ENCODE data around the gene SOX4. TPM values are rescaled to one million over a fixed set of nuclear protein-coding genes. Genes with fewer than 3 reads are reported as not detected.
A peak's percentile ranks its signal among the peaks of the same experiment; 100 is the strongest.
"Not testable (repeated sequence)": the region's sequence is repeated elsewhere in the genome, so short reads cannot be mapped to it uniquely, and the experiment has no call there.

The SOX4 gene
- 10 to 100 TPM in 1 of 6 experiments, 1 to 10 TPM in 4, under 1 TPM in 1; 0.81 to 22.5 (median 2.4) TPM for total RNA-seq
- long read RNA-seq, full-length matches to known transcripts, result 4 of 4 reads
- long read RNA-seq, partial matches to known transcripts, result 0 of 4 reads
- long read RNA-seq, other reads (novel, unspliced or antisense), result 0 of 4 reads

GRCh38 chr6:21593412-21593926 is at the start of gene SOX4:
SOX4 (plus strand) TSS chr6:21593751; CDS start chr6:21594535, 784 bp downstream.
- H3K27ac ChIP-seq, result peak within 1 kb of the TSS; percentile 59 to 90 (median 61)
- WGBS (ENCODE audit: insufficient coverage, low coverage, low lambda C conversion rate, missing lambda C conversion rate), result under 1% methylated on average over 18 of the region's 19 CpGs
- intact Hi-C loops (cut with DNase I), result no loop called here

GRCh38 chr6:21552286-21552685 is 41.3 kb upstream of the SOX4 start:
- H3K9me3 ChIP-seq; ATAC-seq; DNase-seq; H3K4me1 ChIP-seq; intact Hi-C loops (cut with DNase I); H3K36me3 ChIP-seq; H3K27ac ChIP-seq; H3K27me3 ChIP-seq; H3K4me3 ChIP-seq: not testable (repeated sequence)
- no CpG with 5 or more reads among the region's 27 CpGs for WGBS (ENCODE audit: insufficient coverage, low coverage, low lambda C conversion rate, missing lambda C conversion rate)

More at GRCh38 chr6:21593412-21593926, at the start of gene SOX4:
- peak within 1 kb of the TSS; percentile 55 to 66 (median 60) for H3K4me3 ChIP-seq
- H3K36me3 ChIP-seq, result no peaks in the 10 kb centered on the region
- DNase-seq (peak; percentile 90 to 94 (median 91)), ATAC-seq (peak; percentile 74 to 82 (median 80))
- H3K27me3 ChIP-seq, result no peaks in the 10 kb centered on the region
- H3K9me3 ChIP-seq, result no peaks in the 10 kb centered on the region
- no peak for TF ChIP-seq CTCF (IDR thresholded peaks at IDR 0.05)
- peak; percentile 77 for TF ChIP-seq POLR2A (IDR thresholded peaks at IDR 0.05)
- peaks cover 0 to 6% (median 0%) of the 10 kb centered on the region in 4 donors for H3K4me1 ChIP-seq

GRCh38 chr6:21554286-21554685 is 39.3 kb upstream of the SOX4 start:
- WGBS (ENCODE audit: insufficient coverage, low coverage, low lambda C conversion rate, missing lambda C conversion rate), result 83% methylated on average over 5 of the region's 5 CpGs
- no peak overlapping the region for H3K27ac ChIP-seq
- no peak for ATAC-seq
- H3K36me3 ChIP-seq, result no peaks in the 10 kb centered on the region
- H3K4me1 ChIP-seq, result peaks cover 0 to 5% (median 0%) of the 10 kb centered on the region in 4 donors
- no peak for TF ChIP-seq CTCF (IDR thresholded peaks at IDR 0.05)
- intact Hi-C loops (cut with DNase I), result no loop called here
- H3K9me3 ChIP-seq, result no peaks in the 10 kb centered on the region
- H3K4me3 ChIP-seq, result no peak overlapping the region
- DNase-seq, result no peak
- H3K27me3 ChIP-seq, result no peaks in the 10 kb centered on the region

GRCh38 chr6:21555197-21555596 is 38.4 kb upstream of the SOX4 start:
- H3K27ac ChIP-seq, result no peak overlapping the region
- ATAC-seq (no peak), DNase-seq (no peak)
- H3K9me3 ChIP-seq, result no peaks in the 10 kb centered on the region
- intact Hi-C loops (cut with DNase I), result no loop called here
- H3K36me3 ChIP-seq, result no peaks in the 10 kb centered on the region
- no peak overlapping the region for H3K4me3 ChIP-seq
- TF ChIP-seq CTCF (IDR thresholded peaks at IDR 0.05), result no peak
- no peak for TF ChIP-seq POLR2A (IDR thresholded peaks at IDR 0.05)
- 95% methylated on average over 5 of the region's 5 CpGs for WGBS (ENCODE audit: insufficient coverage, low coverage, low lambda C conversion rate, missing lambda C conversion rate)
- no peaks in the 10 kb centered on the region for H3K27me3 ChIP-seq
- peaks cover 0 to 5% (median 0%) of the 10 kb centered on the region in 4 donors for H3K4me1 ChIP-seq

- no peak for TF ChIP-seq CTCF (IDR thresholded peaks at IDR 0.05)
- TF ChIP-seq POLR2A (IDR thresholded peaks at IDR 0.05), result no peak
- WGBS (ENCODE audit: insufficient coverage, low coverage, low lambda C conversion rate, missing lambda C conversion rate), result 84% methylated on average over 5 of the region's 6 CpGs
These were observed 37.0 kb upstream of the SOX4 start for GRCh38 chr6:21556511-21556910.

More at GRCh38 chr6:21556511-21556910, 37.0 kb upstream of the SOX4 start:
- Histone ChIP-seq H3K36me3 (no peaks in the 10 kb centered on the region), H3K27ac (no peak overlapping the region), H3K4me3 (no peak overlapping the region), H3K9me3 (no peaks in the 10 kb centered on the region), H3K27me3 (no peaks in the 10 kb centered on the region), H3K4me1 (peaks cover 0 to 5% (median 0%) of the 10 kb centered on the region in 4 donors)
- ATAC-seq (peak in 1 of 4 donors; percentile 22), DNase-seq (no peak)
- intact Hi-C loops (cut with DNase I), result no loop called here

Measured in right lobe of liver (tissue), 6 donors.